ENCODE measurements around the gene DENND6A.
"Not testable (repeated sequence)": the region's sequence is repeated elsewhere in the genome, so short reads cannot be mapped to it uniquely, and the experiment has no call there.

The DENND6A gene

GRCh38 chr3:57692133-57692395 lies 813 bp downstream of the DENND6A start:
- DNase-seq (ENCODE audit: low spot score), result not testable (repeated sequence)

GRCh38 chr3:57691411-57692132 lies 1.3 kb downstream of the DENND6A start:
- no peak for DNase-seq (ENCODE audit: low spot score)

- no peak for DNase-seq (ENCODE audit: low spot score)
These were observed 3.4 kb downstream of the DENND6A start for GRCh38 chr3:57689367-57690053.

- DNase-seq (ENCODE audit: low spot score), result no peak
These were observed 4.6 kb downstream of the DENND6A start for GRCh38 chr3:57688291-57688690.

GRCh38 chr3:57683286-57683685 lies 9.6 kb downstream of the DENND6A start:
- no peak for DNase-seq (ENCODE audit: low spot score)

- no peak for DNase-seq (ENCODE audit: low spot score)
These were observed 10.6 kb downstream of the DENND6A start for GRCh38 chr3:57682284-57682683.

GRCh38 chr3:57681691-57682090 lies 11.2 kb downstream of the DENND6A start:
- no peak for DNase-seq (ENCODE audit: low spot score)

- DNase-seq (ENCODE audit: low spot score), result no peak
These were observed 12.8 kb downstream of the DENND6A start for GRCh38 chr3:57680046-57680445.

- DNase-seq (ENCODE audit: low spot score), result no peak
These were observed 17.3 kb downstream of the DENND6A start for GRCh38 chr3:57675530-57675929.

GRCh38 chr3:57673156-57673555 lies 19.7 kb downstream of the DENND6A start:
- DNase-seq (ENCODE audit: low spot score), result no peak

GRCh38 chr3:57670543-57670942 lies 22.3 kb downstream of the DENND6A start:
- no peak for DNase-seq (ENCODE audit: low spot score)

- no peak for DNase-seq (ENCODE audit: low spot score)
These were observed 31.5 kb downstream of the DENND6A start for GRCh38 chr3:57661404-57661803.

GRCh38 chr3:57659806-57660439 lies 33.0 kb downstream of the DENND6A start:
- no peak for DNase-seq (ENCODE audit: low spot score)

GRCh38 chr3:57659004-57659673 lies 33.7 kb downstream of the DENND6A start:
- DNase-seq (ENCODE audit: low spot score), result no peak

- no peak for DNase-seq (ENCODE audit: low spot score)
These were observed 34.3 kb downstream of the DENND6A start for GRCh38 chr3:57658536-57658935.

- DNase-seq (ENCODE audit: low spot score), result no peak
These were observed 37.1 kb downstream of the DENND6A start for GRCh38 chr3:57655727-57656126.

- DNase-seq (ENCODE audit: low spot score), result no peak
These were observed 38.6 kb downstream of the DENND6A start for GRCh38 chr3:57654267-57654666.

GRCh38 chr3:57652203-57652602 lies 40.7 kb downstream of the DENND6A start:
- no peak for DNase-seq (ENCODE audit: low spot score)

- DNase-seq (ENCODE audit: low spot score), result no peak
These were observed 45.5 kb downstream of the DENND6A start for GRCh38 chr3:57647292-57647940.

- DNase-seq (ENCODE audit: low spot score), result no peak
These were observed 46.2 kb downstream of the DENND6A start for GRCh38 chr3:57646723-57647122.

GRCh38 chr3:57644740-57645139 lies 48.1 kb downstream of the DENND6A start:
- no peak for DNase-seq (ENCODE audit: low spot score)

- no peak for DNase-seq (ENCODE audit: low spot score)
These were observed 55.5 kb downstream of the DENND6A start for GRCh38 chr3:57637391-57637790.

Measured in LoVo (cell line).